ENCODE results near the gene XPO4.

XPO4 gene

DNA sequence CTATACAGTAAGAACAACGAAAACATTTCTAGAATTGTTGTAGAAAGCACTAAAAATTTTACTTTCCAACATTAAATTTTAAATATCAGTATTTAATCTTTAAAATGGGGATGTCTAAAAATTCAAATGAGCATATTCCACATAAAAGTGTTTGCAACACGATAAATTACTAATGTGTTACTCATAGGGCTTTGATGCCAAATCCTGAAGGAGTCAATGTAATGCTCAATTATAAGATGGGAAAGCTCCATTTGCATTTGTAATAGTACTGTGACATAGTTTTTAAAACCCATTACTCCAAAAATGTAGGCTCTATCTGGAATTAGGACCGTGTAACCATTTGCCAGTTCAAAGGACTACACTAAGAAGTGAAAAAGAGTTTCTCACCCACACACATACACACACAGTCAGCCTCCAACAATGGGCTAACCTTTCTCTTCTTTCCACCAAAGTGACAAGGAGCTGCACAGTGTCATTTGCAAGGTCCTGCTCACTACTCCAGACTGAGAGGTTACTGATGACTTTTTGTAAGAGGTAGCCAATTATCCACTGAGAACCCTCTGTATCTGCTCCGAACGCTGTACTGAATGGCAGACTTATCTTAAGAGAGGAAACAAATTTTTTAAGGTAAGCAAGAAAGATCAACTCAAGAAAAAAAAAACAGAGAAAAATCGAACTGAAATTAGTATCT lies 102.7 kb downstream of the XPO4 start:
- DNase-seq = no peak
- H3K4me1 Mint-ChIP-seq (ENCODE audit: low read depth) = peaks cover 41% of the 10 kb centered on the region
- peaks cover 89% of the 10 kb centered on the region for H3K36me3 Mint-ChIP-seq (ENCODE audit: low read depth)
- H3K27me3 Mint-ChIP-seq = no peaks in the 10 kb centered on the region
- no peak overlapping the region for H3K4me3 Mint-ChIP-seq
- H3K27ac Mint-ChIP-seq = peak overlapping the region; percentile 47
- no peaks in the 10 kb centered on the region for H3K9me3 Mint-ChIP-seq

GRCh38 chr13:20798027-20798426 lies 104.5 kb downstream of the XPO4 start:
- H3K4me3 Mint-ChIP-seq = no peak overlapping the region

GRCh38 chr13:20796791-20797508 lies 105.6 kb downstream of the XPO4 start:
- no peak overlapping the region for H3K4me3 Mint-ChIP-seq
- no peaks in the 10 kb centered on the region for H3K27me3 Mint-ChIP-seq
- H3K27ac Mint-ChIP-seq = peak overlapping the region; percentile 11
- no peaks in the 10 kb centered on the region for H3K9me3 Mint-ChIP-seq
- H3K4me1 Mint-ChIP-seq (ENCODE audit: low read depth) = peaks cover 28% of the 10 kb centered on the region
- peaks cover 91% of the 10 kb centered on the region for H3K36me3 Mint-ChIP-seq (ENCODE audit: low read depth)
- no peak for DNase-seq

More at GRCh38 chr13:20798027-20798426, 104.5 kb downstream of the XPO4 start:
- no peak for DNase-seq
- H3K9me3 Mint-ChIP-seq = no peaks in the 10 kb centered on the region
- peak overlapping the region; percentile 47 for H3K27ac Mint-ChIP-seq
- peaks cover 93% of the 10 kb centered on the region for H3K36me3 Mint-ChIP-seq (ENCODE audit: low read depth)
- peaks cover 30% of the 10 kb centered on the region for H3K4me1 Mint-ChIP-seq (ENCODE audit: low read depth)
- no peaks in the 10 kb centered on the region for H3K27me3 Mint-ChIP-seq

- no peak for DNase-seq
- no peak overlapping the region for H3K4me3 Mint-ChIP-seq
- H3K36me3 Mint-ChIP-seq (ENCODE audit: low read depth) = peaks cover 86% of the 10 kb centered on the region
- no peaks in the 10 kb centered on the region for H3K27me3 Mint-ChIP-seq
- no peaks in the 10 kb centered on the region for H3K9me3 Mint-ChIP-seq
- peak overlapping the region; percentile 15 for H3K27ac Mint-ChIP-seq
- H3K4me1 Mint-ChIP-seq (ENCODE audit: low read depth) = no peaks in the 10 kb centered on the region
Measured at GRCh38 chr13:20789665-20790064, 112.9 kb downstream of the XPO4 start.

- Mint-ChIP-seq H3K4me3 (no peak overlapping the region), H3K9me3 (no peaks in the 10 kb centered on the region), H3K27me3 (no peaks in the 10 kb centered on the region), H3K36me3 (ENCODE audit: low read depth) (peaks cover 84% of the 10 kb centered on the region), H3K4me1 (ENCODE audit: low read depth) (peaks cover 2% of the 10 kb centered on the region), H3K27ac (no peak overlapping the region)
- no peak for DNase-seq
Measured at GRCh38 chr13:20788312-20788711, 114.2 kb downstream of the XPO4 start.

GRCh38 chr13:20787180-20787579 lies 115.4 kb downstream of the XPO4 start:
- peaks cover 88% of the 10 kb centered on the region for H3K36me3 Mint-ChIP-seq (ENCODE audit: low read depth)
- H3K9me3 Mint-ChIP-seq = no peaks in the 10 kb centered on the region
- H3K4me3 Mint-ChIP-seq = no peak overlapping the region
- peaks cover 11% of the 10 kb centered on the region for H3K4me1 Mint-ChIP-seq (ENCODE audit: low read depth)
- no peak overlapping the region for H3K27ac Mint-ChIP-seq
- no peak for DNase-seq
- no peaks in the 10 kb centered on the region for H3K27me3 Mint-ChIP-seq

DNA sequence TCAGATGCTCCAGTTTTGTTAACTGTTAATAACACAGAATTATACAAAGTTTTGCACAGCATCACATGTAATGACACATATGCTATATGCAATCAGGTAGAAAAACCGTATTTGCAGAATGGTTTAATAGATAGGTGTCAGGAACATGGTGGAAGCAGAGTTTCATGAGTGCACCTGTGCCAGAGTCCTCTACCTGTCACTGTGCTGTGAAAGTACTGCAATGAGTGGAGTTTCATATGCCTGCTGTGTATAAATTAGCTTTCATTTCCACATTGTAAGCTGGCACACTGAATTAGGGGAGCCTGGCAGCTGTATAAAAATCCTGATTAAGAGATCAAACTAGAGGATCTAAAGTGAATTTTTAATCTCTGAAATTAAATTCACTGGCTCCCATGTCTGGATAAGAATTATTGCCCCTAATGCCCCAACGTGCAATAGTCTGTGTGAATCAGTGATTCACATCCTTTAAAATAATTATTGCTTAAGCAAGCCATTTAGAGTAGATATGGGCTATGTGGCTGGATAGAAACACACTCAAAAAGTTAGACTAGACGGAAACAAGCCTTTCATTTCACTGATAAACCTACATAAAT lies 120.3 kb downstream of the XPO4 start:
- H3K36me3 Mint-ChIP-seq (ENCODE audit: low read depth) = peaks cover 80% of the 10 kb centered on the region

DNA sequence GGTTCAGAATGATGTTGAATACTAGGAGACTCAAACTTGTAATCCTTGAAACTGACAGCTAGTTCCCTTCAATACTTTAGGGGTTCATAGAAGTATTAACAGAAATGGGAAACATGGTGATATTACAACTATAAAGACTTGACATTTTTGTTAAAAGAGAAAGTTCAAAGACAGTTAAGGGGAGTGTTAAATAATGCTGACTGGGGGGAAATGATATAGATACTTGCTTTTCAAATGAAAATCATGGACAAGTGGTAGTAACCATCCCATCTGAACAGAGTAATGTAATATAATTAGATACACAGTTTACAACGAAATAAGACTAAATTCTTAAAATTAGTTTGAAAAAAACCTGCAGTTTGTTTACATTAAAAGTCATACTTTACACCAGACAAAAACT lies 122.2 kb downstream of the XPO4 start:
- DNase-seq = no peak
- H3K4me1 Mint-ChIP-seq (ENCODE audit: low read depth) = peaks cover 15% of the 10 kb centered on the region
- H3K27me3 Mint-ChIP-seq = no peaks in the 10 kb centered on the region
- H3K9me3 Mint-ChIP-seq = no peaks in the 10 kb centered on the region
- peaks cover 76% of the 10 kb centered on the region for H3K36me3 Mint-ChIP-seq (ENCODE audit: low read depth)
- peak overlapping the region; percentile 44 for H3K27ac Mint-ChIP-seq
- H3K4me3 Mint-ChIP-seq = no peak overlapping the region

More for the DNA sequence above, 120.3 kb downstream of the XPO4 start:
- H3K9me3 Mint-ChIP-seq = no peaks in the 10 kb centered on the region
- H3K4me3 Mint-ChIP-seq = no peak overlapping the region
- H3K4me1 Mint-ChIP-seq (ENCODE audit: low read depth) = peaks cover 12% of the 10 kb centered on the region
- H3K27ac Mint-ChIP-seq = peak overlapping the region; percentile 68
- DNase-seq = no peak
- H3K27me3 Mint-ChIP-seq = no peaks in the 10 kb centered on the region

- no peak overlapping the region for H3K4me3 Mint-ChIP-seq
- DNase-seq = no peak
- no peak overlapping the region for H3K27ac Mint-ChIP-seq
- H3K27me3 Mint-ChIP-seq = no peaks in the 10 kb centered on the region
- peaks cover 77% of the 10 kb centered on the region for H3K36me3 Mint-ChIP-seq (ENCODE audit: low read depth)
- H3K9me3 Mint-ChIP-seq = no peaks in the 10 kb centered on the region
- H3K4me1 Mint-ChIP-seq (ENCODE audit: low read depth) = peaks cover 25% of the 10 kb centered on the region
Measured at GRCh38 chr13:20779405-20779804, 123.1 kb downstream of the XPO4 start.

- Mint-ChIP-seq H3K9me3 (no peaks in the 10 kb centered on the region), H3K27me3 (no peaks in the 10 kb centered on the region), H3K36me3 (ENCODE audit: low read depth) (peaks cover 72% of the 10 kb centered on the region), H3K4me3 (no peak overlapping the region), H3K27ac (no peak overlapping the region), H3K4me1 (ENCODE audit: low read depth) (peaks cover 28% of the 10 kb centered on the region)
- no peak for DNase-seq
Measured at GRCh38 chr13:20778311-20778710, 124.2 kb downstream of the XPO4 start.

DNA sequence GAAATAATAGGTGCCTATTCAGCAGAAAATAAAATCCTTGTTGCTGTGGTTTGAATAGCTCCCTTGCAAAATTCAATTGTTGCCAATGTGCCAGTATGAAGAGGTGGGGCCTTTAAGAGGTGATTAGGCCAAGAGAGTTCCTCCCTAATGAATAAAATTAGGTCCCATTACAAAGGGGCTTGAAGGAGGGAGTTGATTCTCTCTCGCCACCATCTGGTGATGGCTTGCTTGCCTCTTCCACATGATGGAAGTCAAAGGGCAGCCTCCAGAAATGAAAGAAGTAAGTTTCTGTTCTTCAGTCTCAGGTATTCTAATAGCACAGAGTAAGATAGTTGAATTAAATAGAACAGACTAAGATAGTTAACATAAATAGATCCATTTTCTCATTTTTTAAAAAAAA lies 125.8 kb downstream of the XPO4 start:
- Mint-ChIP-seq H3K9me3 (no peaks in the 10 kb centered on the region), H3K4me3 (no peak overlapping the region), H3K27ac (no peak overlapping the region), H3K36me3 (ENCODE audit: low read depth) (peaks cover 68% of the 10 kb centered on the region), H3K4me1 (ENCODE audit: low read depth) (peaks cover 25% of the 10 kb centered on the region), H3K27me3 (no peaks in the 10 kb centered on the region)
- DNase-seq = no peak

- Mint-ChIP-seq H3K27me3 (no peaks in the 10 kb centered on the region), H3K4me1 (ENCODE audit: low read depth) (peaks cover 30% of the 10 kb centered on the region), H3K27ac (no peak overlapping the region), H3K9me3 (no peaks in the 10 kb centered on the region), H3K36me3 (ENCODE audit: low read depth) (peaks cover 68% of the 10 kb centered on the region), H3K4me3 (no peak overlapping the region)
- no peak for DNase-seq
Measured at GRCh38 chr13:20775961-20776360, 126.6 kb downstream of the XPO4 start.

DNA sequence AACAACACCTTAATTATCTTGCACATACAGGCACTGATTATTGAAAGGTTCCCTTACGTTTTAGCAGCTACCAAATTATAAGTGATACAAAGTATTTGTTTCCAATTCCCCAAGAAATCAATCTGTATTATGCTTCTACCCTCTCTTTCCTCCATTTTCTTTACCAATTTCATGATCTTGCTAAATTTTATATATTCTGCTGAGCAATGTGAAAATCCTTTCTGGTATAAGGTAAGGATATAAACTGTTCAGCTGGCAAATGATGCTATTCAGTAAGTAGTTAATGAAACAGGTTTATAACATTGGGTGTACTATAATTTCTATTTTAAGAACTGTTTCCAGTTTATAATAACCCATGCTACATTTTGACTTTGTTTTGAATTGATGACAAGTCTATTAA lies 127.8 kb downstream of the XPO4 start:
- Mint-ChIP-seq H3K27ac (peak overlapping the region; percentile 18), H3K9me3 (peaks cover 3% of the 10 kb centered on the region), H3K4me1 (ENCODE audit: low read depth) (peaks cover 39% of the 10 kb centered on the region), H3K4me3 (peak overlapping the region; percentile 92), H3K36me3 (ENCODE audit: low read depth) (peaks cover 72% of the 10 kb centered on the region), H3K27me3 (no peaks in the 10 kb centered on the region)
- no peak for DNase-seq

GRCh38 chr13:20773194-20774080 lies 129.1 kb downstream of the XPO4 start, which contains the start of gene EEF1AKMT1:
TSS of gene EEF1AKMT1 (minus strand) at chr13:20773961. CDS start at chr13:20757598, 16,363 bp downstream.
- no peaks in the 10 kb centered on the region for H3K27me3 Mint-ChIP-seq
- H3K36me3 Mint-ChIP-seq (ENCODE audit: low read depth) = peaks cover 80% of the 10 kb centered on the region
- peaks cover 50% of the 10 kb centered on the region for H3K4me1 Mint-ChIP-seq (ENCODE audit: low read depth)
- peak within 1 kb of the TSS; percentile 98 for H3K27ac Mint-ChIP-seq
- H3K4me3 Mint-ChIP-seq = peak within 1 kb of the TSS; percentile 92
- DNase-seq = peak; percentile 97
- H3K9me3 Mint-ChIP-seq = peaks cover 15% of the 10 kb centered on the region

Measured in activated T-cell treated with anti-CD3 and anti-CD28 coated beads, Interleukin-2, amount 50 U/mL, for 24 hours (primary cell).